ENCODE data around the gene SHROOM3.

SHROOM3 gene

GRCh38 chr4:76708971-76709771 lies 274.1 kb downstream of the SHROOM3 start (continued):
- TF ChIP-seq TSHZ2 (CRISPR knock-in tag; IDR thresholded peaks at IDR 0.05) (no peak), ZFP3 (CRISPR knock-in tag; IDR thresholded peaks at IDR 0.05) (no peak), PATZ1 (CRISPR knock-in tag; IDR thresholded peaks at IDR 0.05; ENCODE audit: borderline replicate concordance) (no peak), ZFP30 (CRISPR knock-in tag; IDR thresholded peaks at IDR 0.05) (no peak)

- TF ChIP-seq ZNF8 (CRISPR knock-in tag; IDR thresholded peaks at IDR 0.05) (no peak), POU6F1 (CRISPR knock-in tag; IDR thresholded peaks at IDR 0.05; ENCODE audit: borderline replicate concordance, low read depth) (no peak), OSR1 (CRISPR knock-in tag; IDR thresholded peaks at IDR 0.05) (no peak), ZFP30 (CRISPR knock-in tag; IDR thresholded peaks at IDR 0.05) (no peak), TOX (CRISPR knock-in tag; IDR thresholded peaks at IDR 0.05; ENCODE audit: borderline replicate concordance) (no peak), GLIS3 (CRISPR knock-in tag; IDR thresholded peaks at IDR 0.05) (no peak), ISL1 (CRISPR knock-in tag; IDR thresholded peaks at IDR 0.05) (no peak), PPARA (CRISPR knock-in tag; IDR thresholded peaks at IDR 0.05; ENCODE audit: borderline replicate concordance) (no peak), TSHZ2 (CRISPR knock-in tag; IDR thresholded peaks at IDR 0.05) (no peak), CSDC2 (CRISPR knock-in tag; IDR thresholded peaks at IDR 0.05) (no peak), ARNTL (CRISPR knock-in tag; IDR thresholded peaks at IDR 0.05; ENCODE audit: borderline replicate concordance, low read depth) (no peak), BACH2 (CRISPR knock-in tag; IDR thresholded peaks at IDR 0.05; ENCODE audit: borderline replicate concordance) (no peak), TCF4 (CRISPR knock-in tag; IDR thresholded peaks at IDR 0.05; ENCODE audit: borderline replicate concordance) (no peak), PATZ1 (CRISPR knock-in tag; IDR thresholded peaks at IDR 0.05; ENCODE audit: borderline replicate concordance) (no peak)
- ATAC-seq = no peak
These were observed 274.7 kb downstream of the SHROOM3 start for GRCh38 chr4:76709772-76710090.

- no peak for ATAC-seq
- TF ChIP-seq RARB (CRISPR knock-in tag; IDR thresholded peaks at IDR 0.05) = no peak
- no peak for TF ChIP-seq BACH2 (CRISPR knock-in tag; IDR thresholded peaks at IDR 0.05; ENCODE audit: borderline replicate concordance)
- no peak for TF ChIP-seq TOX (CRISPR knock-in tag; IDR thresholded peaks at IDR 0.05; ENCODE audit: borderline replicate concordance)
- no peak for TF ChIP-seq CREB5 (CRISPR knock-in tag; IDR thresholded peaks at IDR 0.05; ENCODE audit: low read depth)
- TF ChIP-seq ESRRG (CRISPR knock-in tag; IDR thresholded peaks at IDR 0.05) = no peak
- TF ChIP-seq GLIS3 (CRISPR knock-in tag; IDR thresholded peaks at IDR 0.05) = no peak
- no peak for TF ChIP-seq ISL1 (CRISPR knock-in tag; IDR thresholded peaks at IDR 0.05)
- TF ChIP-seq ZFP3 (CRISPR knock-in tag; IDR thresholded peaks at IDR 0.05) = no peak
- no peak for TF ChIP-seq POU6F1 (CRISPR knock-in tag; IDR thresholded peaks at IDR 0.05; ENCODE audit: borderline replicate concordance, low read depth)
- TF ChIP-seq ZC3H10 (CRISPR knock-in tag; IDR thresholded peaks at IDR 0.05) = no peak
- TF ChIP-seq OSR1 (CRISPR knock-in tag; IDR thresholded peaks at IDR 0.05) = no peak
- TF ChIP-seq CSRNP3 (CRISPR knock-in tag; IDR thresholded peaks at IDR 0.05) = no peak
- no peak for TF ChIP-seq CSDC2 (CRISPR knock-in tag; IDR thresholded peaks at IDR 0.05)
- TF ChIP-seq ARNTL (CRISPR knock-in tag; IDR thresholded peaks at IDR 0.05; ENCODE audit: borderline replicate concordance, low read depth) = no peak
These were observed 277.5 kb downstream of the SHROOM3 start for GRCh38 chr4:76712564-76712963.
